ENCODE measurements around the gene OAS2. TPM values are rescaled to one million over a fixed set of nuclear protein-coding genes. Genes with fewer than 3 reads are reported as not detected.

Gene OAS2
- total and polyA plus RNA-seq, 9 of the 15 experiments (the other 6 are each of a cell fraction or from before 2014, with no cell fraction given), result 0.13 to 0.85 TPM; not detected in 7

DNA sequence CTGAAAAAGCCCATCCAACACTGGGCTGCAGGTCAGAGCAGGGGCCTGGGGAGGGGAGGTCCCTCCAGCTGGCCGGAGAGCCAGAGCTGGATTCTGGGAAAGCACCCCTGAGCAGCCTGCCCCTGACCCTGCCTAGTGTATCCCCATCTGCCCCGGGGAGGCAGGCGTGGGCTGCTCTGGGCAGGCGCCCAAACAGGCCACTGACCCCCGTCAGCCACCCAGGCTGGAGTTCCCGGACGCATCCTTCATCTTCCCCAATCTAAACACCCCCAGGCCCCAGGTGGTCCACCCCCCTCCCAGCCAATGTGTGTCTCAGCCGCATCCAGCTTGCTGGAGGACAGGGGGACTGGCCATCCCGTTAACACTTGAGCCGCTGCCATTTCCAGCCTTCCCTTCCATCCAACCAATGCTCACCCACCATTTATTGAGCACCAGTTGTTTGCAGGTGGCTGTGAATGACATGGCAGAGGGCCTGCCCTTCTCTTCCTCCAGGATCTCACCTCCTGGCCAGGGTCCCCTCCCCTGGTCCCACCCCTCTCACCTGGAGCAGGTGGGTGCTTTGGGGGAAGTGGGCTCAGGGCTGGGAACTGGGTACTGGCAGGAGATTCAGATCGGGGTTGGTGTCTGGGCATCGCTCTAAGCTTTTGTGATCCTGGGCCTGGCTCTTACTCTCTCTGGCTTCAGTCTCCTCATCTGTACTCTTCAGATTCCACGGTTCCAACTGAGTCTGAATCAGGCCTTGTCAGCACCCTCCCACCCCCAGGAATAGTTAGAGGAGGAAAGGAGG, 77.5 kb downstream of the OAS2 start:
- H2AFZ ChIP-seq (ENCODE audit: low read depth, low read length), result no peak overlapping the region
- no peaks in the 10 kb centered on the region for H3K9me3 ChIP-seq (replicated peaks; ENCODE audit: control insufficient read depth, insufficient read depth, low read depth, low read length)
- ATAC-seq (no peak), FAIRE-seq (no peak), DNase-seq (ENCODE audit: extremely low read depth in 1 of 4, low spot score in 3 of 4) (no peak)
- no peaks in the 10 kb centered on the region for H3K36me3 ChIP-seq (ENCODE audit: control insufficient read depth, insufficient read depth, low read length)
- WGBS (ENCODE audit: insufficient coverage, low coverage, missing lambda C conversion rate), result 5% methylated on average over 10 of the region's 13 CpGs
- H3K9ac ChIP-seq (ENCODE audit: insufficient read depth in 1 of 2, low read depth in 2 of 2, low read length in 2 of 2), result no peak overlapping the region
- intact Hi-C loops (cut with micrococcal nuclease) (no loop called here), in situ Hi-C loops (cut with MboI) (no loop called here)
- H3K4me3 ChIP-seq, result no peak overlapping the region
- H3K79me2 ChIP-seq (ENCODE audit: control insufficient read depth, insufficient read depth, low read length), result no peaks in the 10 kb centered on the region
- H3K4me1 ChIP-seq (replicated peaks in 1 of 2; ENCODE audit: control insufficient read depth in 2 of 2, insufficient read depth in 2 of 2, low read length in 2 of 2), result peaks cover 0 to 18% of the 10 kb centered on the region in 2 experiments; a peak in 1 of 5 replicates
- no peak for TF ChIP-seq GATAD2A (IDR thresholded peaks at IDR 0.05)
- no peak for TF ChIP-seq SMAD3 (CRISPR knock-in tag; conservative IDR thresholded peaks at IDR 0.05)
- TF ChIP-seq ZKSCAN8 (CRISPR knock-in tag; IDR thresholded peaks at IDR 0.05), result 0 out of 2 replicates have a peak, but pooled peaks have one; percentile 65
- no peak for TF ChIP-seq ZNF3 (CRISPR knock-in tag; IDR thresholded peaks at IDR 0.05)
- TF ChIP-seq ZNF436 (CRISPR knock-in tag; IDR thresholded peaks at IDR 0.05), result no peak
- TF ChIP-seq HNRNPH1 (optimal IDR thresholded peaks at IDR 0.05; ENCODE audit: low read depth, low read length), result no peak
- no peak for TF ChIP-seq SMAD4 (CRISPR knock-in tag; conservative IDR thresholded peaks at IDR 0.05)
- TF ChIP-seq, protein P1, sequence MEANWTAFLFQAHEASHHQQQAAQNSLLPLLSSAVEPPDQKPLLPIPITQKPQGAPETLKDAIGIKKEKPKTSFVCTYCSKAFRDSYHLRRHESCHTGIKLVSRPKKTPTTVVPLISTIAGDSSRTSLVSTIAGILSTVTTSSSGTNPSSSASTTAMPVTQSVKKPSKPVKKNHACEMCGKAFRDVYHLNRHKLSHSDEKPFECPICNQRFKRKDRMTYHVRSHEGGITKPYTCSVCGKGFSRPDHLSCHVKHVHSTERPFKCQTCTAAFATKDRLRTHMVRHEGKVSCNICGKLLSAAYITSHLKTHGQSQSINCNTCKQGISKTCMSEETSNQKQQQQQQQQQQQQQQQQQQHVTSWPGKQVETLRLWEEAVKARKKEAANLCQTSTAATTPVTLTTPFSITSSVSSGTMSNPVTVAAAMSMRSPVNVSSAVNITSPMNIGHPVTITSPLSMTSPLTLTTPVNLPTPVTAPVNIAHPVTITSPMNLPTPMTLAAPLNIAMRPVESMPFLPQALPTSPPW (CRISPR knock-in tag; IDR thresholded peaks at IDR 0.05), result no peak
- H3K27me3 ChIP-seq (ENCODE audit: control insufficient read depth in 2 of 2, insufficient read depth in 2 of 2, low read length in 2 of 2), result peaks cover 5 to 30% of the 10 kb centered on the region in 2 experiments; a peak in 3 of 5 replicates
- ChIA-PET CTCF (ENCODE audit: low intra/inter-chr PET ratio) (no interaction called here), POLR2A (interaction anchor here (0.7 kb wide), 1 partner anchor 439 kb away, joined by 3 read pairs; no protein-coding TSS in a partner anchor)
- H4K20me1 ChIP-seq (replicated peaks; ENCODE audit: control insufficient read depth, insufficient read depth, low read length), result peaks cover 6% of the 10 kb centered on the region
- BruUV-seq (replicated peaks), result no TSS peak
- no peak overlapping the region for H3K4me2 ChIP-seq (ENCODE audit: insufficient read depth, low read length)
- no peak overlapping the region for H3K27ac ChIP-seq (ENCODE audit: extremely low read depth, low read depth, low read length)
- H3K9me1 ChIP-seq (ENCODE audit: control insufficient read depth, insufficient read depth, low read length), result no peaks in the 10 kb centered on the region
